GM19023 (cell line): ENCODE results near the gene CDC20B.
"Not testable (repeated sequence)": the region's sequence is repeated elsewhere in the genome, so short reads cannot be mapped to it uniquely, and the experiment has no call there.

Experiments used
- ATAC-seq: cut with Tn5 transposase; IDR thresholded peaks from one replicate; pipeline ENCODE4 v1.9.1; 2021; ENCODE audit warnings: mild to moderate bottlenecking, moderate library complexity; ENCODE audit not compliant: unreplicated experiment

Gene CDC20B

DNA sequence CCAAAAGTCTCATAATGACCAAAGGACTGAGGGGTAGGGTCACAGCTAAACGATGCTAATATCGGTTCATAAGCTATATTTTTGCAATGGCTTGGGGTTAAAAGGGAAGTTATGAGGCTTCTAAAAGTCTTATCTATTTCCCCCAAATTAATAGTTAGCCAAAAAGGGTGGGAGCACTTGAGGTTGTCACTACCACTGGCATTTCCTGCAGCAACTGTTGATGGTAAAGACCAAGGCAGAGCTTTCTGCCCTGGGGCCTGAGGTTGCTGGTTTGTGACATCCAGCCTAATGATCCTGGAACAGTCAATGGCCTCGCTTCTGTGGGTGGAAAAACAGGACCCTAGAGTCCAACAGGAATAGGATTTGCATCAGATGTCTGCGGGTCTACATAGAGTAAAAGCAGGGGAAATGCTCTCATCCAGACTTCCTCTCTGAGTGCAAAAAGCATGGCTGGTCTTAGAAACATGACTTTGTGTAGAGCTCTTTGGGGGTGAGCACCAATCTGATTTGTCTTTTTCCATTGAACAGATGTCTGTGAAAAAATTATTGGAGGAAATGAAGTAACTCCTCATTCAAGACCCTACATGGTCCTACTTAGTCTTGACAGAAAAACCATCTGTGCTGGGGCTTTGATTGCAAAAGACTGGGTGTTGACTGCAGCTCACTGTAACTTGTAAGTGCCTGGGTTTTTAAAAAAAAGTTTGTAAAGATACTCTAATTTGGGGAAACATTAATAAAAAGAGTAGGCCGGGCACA, 67.9 kb downstream of the CDC20B start:
- ATAC-seq = no peak

DNA sequence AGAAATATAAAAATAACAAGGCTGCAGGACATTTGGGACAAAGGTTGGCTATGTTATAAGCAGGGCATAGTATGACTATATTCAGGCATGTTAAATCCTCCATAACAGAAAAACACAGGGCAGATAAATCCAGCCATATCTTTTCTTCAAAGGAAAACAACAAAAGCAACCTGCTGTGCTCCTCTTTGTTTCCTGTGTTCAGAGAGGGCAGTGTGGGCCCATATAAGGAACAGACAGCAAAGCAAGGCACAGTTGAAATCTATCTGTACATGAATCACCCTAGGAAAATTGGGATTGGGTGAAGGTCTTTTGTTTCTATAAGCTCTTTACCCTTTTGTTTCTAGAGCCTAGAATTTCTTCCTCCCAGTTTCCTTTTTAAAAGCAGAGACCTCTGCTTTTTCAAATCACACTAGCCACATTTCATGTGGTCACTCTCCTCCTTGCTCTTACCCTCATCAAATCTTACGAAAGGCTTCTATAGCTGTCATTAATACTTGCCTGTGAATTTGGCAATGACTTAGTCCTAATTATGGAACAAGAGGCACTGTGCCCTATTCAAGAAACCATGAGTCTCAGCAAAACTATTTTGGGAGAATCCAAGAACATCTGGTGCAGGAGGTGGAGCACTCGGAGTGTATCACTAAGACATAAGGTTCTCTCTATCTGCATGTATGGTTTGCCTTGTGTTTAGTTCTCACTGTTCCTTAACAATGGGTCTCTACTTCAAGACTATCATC, 68.8 kb downstream of the CDC20B start:
- ATAC-seq = no peak

DNA sequence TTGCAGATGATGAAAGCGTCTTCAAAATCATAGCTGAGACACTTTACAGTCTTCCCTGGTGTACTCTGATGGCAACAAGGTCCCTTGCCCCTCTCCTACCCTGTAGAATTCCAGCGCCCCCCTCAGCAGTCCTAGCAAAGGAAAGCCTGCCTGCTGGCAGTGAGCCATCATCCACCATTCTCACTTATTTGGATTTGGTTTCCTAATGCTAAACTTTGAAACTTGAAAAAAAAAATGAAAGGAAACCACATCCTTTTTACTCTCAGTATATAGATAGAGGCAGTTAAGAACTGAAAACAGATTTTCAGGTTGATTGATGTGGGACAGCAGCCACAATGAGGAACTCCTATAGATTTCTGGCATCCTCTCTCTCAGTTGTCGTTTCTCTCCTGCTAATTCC, 70.6 kb downstream of the CDC20B start, which contains the start of gene GZMA:
GZMA (plus strand) TSS at position 299 of the 400 bp plus-strand sequence; CDS start at position 336, 37 bp downstream.
- ATAC-seq = no peak

DNA sequence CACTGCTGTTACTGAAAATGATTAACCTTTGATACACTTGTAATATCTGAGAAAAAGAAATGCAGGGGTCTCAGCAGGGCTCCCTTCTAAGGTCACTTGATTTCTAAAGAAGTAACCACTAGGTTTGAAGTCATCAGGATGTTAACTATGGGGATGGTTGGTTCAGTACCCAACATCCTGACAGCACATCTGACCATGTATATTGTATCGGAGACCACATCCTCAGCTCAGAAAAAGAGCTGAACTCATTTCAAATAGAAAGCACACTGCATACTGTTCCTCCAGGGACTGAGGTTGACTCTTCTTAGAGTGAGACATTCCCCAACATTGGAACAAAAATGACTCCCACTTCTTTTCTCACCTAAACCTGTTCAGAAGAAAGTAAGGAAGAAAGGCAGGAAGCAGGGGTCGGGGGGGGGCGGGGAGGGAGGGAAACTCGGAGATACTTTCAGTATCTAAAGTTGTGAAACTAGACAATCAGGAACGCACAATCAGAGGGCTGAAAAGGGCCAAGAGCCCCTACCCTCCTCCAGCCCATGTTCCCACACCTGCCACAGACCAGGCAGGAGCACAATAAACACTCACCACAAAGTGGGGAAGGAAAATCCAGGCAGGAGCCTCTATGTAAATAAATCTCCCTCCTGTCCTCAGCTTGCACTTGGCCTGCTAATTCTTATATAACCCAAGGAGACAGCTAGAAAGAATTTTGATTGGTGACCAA, 71.3 kb downstream of the CDC20B start:
- no peak for ATAC-seq

DNA sequence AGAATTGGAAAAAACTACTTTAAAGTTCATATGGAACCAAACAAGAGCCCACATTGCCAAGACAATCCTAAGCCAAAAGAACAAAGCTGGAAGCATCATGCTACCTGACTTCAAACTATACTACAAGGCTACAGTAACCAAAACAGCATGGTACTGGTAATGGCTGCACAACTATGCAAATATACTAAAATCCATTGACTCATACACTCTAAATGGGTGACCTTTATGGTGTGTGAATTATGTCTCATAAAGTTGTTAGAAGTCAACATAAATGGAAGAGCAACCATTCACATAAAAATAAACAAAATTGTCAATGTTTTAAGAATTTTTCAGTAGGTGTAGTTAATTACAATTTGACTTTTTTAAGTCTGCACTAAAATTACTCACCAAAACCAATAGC, 71.8 kb downstream of the CDC20B start:
- not testable (repeated sequence) for ATAC-seq

DNA sequence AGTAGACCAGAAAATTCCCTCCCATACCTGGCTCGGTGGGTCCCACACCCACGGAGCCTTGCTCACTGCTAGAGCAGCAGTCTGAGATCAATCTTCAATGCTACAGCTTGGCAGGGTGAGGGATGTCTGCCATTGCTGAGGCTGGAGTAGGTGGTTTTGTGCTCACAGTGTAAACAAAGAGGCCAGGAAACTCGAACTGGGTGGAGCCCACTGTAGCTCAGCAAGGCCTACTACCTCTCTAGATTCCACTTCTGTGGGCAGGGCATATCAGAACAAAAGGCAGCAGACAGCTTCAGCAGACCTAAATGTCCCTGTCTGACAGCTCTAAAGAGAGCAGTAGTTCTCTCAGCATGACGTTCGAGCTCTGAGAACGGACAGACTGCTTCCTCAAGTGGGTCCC, 76.1 kb downstream of the CDC20B start:
- no peak for ATAC-seq

DNA sequence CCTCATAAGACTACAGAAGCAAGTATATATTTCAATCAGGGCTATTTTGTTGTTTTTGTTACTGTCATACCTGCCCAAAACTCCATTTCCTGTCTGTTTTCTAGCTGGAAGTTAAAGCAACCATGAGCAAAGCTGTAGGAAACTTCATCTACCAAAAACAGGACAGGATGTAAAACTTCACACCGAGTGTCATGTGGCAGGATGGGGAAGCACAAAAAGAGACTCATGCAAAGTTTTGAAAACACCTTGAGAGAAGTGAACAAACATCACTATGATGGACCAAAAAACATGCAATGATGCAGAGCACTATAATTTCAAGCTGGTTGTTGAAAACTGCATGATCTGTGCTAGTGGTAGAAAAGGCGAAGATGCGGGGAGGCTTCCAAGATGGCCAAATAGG, 76.8 kb downstream of the CDC20B start:
- no peak for ATAC-seq

DNA sequence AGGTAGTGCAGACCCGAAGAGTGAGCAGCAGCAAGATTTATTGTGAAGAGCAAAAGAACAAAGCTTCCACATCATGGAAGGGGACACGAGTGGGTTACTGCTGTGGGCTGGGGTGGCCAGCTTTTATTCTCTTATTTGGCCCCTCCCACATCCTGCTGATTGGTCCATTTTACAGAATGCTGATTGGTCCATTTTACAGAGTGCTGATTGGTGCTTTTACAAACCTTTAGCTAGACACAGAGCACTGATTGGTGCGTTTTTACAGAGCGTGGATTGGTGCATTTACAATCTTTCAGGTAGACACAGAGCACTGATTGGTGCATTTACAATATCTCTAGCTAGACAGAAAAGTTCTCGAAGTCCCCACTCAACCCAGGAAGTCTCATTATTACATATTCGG, 82.0 kb downstream of the CDC20B start:
- not testable (repeated sequence) for ATAC-seq

DNA sequence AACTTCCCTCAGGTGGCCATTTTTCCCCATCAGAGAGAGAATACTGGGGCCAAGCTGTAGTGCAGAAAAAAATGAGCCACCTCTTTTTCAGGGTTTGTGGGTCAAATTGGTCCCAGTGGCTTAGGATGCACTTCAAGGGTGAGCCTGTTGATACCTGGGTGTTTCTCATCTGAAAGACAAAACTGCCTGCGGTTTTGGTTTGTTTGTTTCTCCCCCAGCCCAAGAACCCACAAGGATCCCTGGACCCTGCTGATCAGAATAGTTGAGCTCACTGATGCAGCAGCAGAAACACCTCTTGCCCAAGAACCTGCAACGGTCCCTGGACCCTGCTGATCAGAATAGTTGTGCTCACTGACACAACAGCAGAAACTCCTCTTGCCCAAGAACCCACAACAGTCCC, 83.7 kb downstream of the CDC20B start:
- not testable (repeated sequence) for ATAC-seq

DNA sequence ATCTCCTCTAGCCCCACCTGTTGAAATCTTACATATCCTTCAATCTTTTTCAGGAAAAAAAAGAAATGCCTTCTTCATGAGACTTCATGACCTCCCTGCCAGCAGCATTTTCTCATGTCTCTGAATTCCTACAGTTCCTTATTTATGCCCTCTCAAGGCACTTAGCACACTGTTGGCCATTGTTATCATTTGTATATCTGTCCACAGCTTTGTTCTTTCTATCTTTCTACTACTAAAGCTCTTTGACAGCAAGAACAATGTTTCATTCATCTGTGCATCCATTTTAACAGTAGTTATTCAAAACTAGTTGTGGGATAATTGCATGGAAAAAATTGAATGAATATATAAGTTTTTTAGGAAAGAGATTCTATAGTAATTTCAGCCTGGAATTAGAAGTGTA, 91.4 kb downstream of the CDC20B start:
- ATAC-seq = no peak

DNA sequence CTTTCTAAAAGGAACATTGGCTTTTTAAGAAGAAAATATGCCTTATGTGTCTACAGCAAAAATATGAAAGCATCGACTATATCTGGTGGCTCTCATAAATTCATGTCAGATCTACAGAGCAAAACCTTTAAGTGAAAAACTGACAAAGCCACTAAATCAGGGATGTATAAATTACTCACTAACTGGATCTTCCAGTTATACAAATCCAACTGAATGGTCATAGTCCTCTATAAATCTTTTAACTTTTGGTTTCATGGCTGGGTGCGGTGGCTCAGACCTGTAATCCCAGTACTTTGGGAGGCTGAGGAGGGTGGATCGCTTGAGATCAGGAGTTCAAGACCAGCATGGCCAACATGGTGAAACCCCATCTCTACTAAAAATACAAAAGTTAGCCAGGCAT, 99.8 kb downstream of the CDC20B start:
- no peak for ATAC-seq

DNA sequence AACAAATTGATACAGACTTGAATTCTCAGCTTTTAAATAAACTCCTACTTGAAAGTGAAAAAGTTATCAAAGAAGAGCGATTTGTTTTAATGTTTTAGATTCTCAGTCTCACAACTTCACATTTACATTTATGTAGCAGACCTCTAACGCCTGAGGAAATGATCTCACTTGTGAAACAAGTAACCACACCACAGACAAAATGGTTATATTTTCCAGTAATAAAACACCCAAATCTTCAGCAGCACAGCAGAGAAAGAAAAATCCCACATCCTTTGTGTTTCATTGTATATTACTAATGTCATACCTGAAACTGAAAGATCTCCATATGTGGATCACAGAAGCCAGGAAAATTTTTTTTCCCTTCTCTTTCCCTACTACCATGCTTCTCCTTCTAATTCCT, 100.3 kb downstream of the CDC20B start:
- ATAC-seq = no peak

DNA sequence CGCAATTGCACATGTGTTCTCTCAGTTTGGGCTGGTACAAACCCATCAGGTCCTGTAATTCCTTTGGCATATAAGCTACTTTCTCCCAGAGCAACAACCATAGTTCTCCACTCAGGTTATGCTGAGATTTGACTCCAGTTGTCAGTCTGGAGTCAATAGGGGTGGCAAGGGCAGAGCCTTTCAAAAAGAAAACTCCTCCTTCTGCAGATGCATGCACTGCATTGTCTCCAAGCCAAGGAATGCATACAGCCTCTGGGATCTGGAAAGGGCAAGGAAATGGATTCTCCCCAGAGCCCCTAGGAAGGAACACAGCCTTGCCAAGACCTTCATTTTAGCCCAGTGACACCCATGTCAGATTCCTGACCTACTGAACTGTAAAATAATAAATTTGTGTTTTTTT, 101.6 kb downstream of the CDC20B start:
- no peak for ATAC-seq

DNA sequence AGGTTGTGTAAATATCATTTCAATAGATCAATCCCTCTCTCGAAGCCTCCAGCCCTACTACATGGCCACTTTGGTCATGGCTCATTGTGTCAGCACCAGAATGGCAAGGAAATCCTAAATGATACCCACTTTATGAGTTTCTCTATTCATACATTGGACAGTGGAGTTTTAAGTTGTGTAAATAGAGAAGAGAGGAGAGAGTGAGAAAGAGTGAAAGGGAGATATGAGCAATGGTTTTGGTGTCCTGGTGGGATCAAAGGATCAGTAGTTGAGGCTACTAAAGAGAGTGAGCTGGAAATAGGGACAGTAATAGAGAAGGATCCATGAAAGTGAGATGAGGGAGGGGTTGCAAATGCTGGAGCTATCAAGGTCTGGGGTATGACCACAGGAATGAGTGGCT, 102.0 kb downstream of the CDC20B start:
- ATAC-seq = no peak

DNA sequence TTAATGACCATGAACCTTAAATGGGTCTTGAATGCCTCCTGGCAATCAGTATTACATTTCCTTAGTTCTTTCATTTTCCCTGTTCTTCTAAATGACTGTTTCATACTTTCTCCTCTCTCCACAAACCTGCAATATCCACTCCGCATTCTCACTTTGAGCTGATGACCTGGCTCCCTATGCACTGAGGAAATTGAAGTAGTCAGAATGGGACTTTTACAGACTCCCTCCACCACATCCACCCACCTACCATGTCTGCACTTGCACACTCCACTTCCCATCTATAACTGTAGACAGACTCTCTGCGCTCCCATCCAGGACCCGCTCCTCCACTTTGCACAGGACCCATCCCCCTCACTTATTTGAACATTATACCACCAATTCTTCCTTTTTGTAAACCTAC, 106.7 kb downstream of the CDC20B start:
- no peak for ATAC-seq

DNA sequence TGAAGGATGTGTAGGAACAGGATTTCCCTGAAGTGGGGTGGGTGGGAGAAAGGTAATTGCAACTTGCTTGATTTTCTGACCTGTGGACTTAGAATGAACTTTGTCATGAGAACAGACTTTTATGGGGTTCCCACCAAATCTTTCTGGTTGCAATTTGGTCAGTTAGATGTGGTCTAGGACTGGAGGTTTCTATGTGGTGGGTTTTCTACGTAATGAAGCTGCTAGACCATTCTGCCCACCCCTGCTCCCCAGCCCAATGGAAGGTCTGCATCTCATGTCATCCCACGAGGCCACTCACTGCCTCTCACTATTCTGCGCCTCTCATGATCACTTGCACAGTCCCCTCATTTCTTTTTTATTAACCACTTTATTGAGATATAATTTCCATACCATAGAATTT, 108.5 kb downstream of the CDC20B start:
- no peak for ATAC-seq

DNA sequence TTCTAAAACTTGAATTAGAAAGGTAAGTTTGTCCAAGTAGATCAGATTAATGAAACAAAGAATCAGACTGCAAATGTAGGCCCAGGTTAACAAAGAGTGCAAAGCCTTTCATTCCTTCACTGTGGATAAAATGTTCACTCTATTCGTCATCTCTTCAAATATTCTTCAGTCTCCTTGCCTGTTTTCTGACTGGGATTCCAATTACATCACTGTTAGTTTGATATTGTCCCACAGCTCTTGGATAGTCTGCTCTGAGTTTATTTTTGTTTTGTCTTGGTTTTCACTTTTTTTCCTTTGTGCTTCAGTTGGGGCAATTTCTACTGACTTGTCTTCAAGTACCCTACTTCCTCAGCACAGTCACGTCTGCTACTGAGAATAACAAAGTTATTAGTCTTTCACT, 109.1 kb downstream of the CDC20B start:
- ATAC-seq = no peak

DNA sequence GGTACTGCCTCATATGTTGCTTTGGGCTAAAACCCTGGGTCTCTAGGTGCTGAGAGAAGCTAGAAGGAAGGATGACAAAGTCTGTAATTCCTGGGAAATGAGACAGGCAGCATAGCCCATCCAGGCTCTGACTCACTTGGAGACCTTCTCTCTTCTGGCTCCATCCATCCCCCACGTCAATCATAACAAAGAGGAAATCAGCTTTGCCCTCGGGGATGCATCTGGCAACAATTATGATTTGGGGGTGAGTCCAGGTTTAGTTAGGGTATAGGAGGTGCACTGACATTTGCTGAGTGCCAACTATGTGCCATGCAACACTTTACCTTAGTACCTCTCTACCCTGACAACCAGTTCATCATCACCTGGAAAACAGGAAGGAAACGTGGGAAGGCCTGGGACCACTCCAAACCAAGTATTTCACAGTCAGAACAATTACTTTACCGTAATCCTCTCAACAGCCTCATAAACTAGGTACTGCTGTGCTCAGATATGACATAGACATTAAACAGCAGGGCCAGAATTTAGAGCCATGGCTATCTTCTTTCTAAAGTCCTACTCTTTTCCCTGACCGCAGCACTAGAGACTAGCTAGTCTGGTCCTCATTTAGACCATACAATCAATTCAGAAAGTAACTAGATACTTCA, 109.6 kb downstream of the CDC20B start:
- ATAC-seq = no peak
